SK-N-SH (cell line): ENCODE results near the gene RNF44. TPM values are rescaled to one million over a fixed set of nuclear protein-coding genes. Genes with fewer than 3 reads are reported as not detected.

ENCODE experiments used
- CTCF ChIA-PET: fragments of 300-600, 350-600 bp; formaldehyde crosslinking; extraction: SDS; loops from one replicate; lab custom pipeline; 2021; lab: Yijun Ruan, JAX
- POLR2A ChIA-PET: fragments of 350-600 bp; sonication (Branson Sonifier 250); formaldehyde crosslinking; extraction: SDS; loops from one replicate; lab custom pipeline; 2020; ENCODE audit warnings: antibody characterized with exemption, inconsistent platforms; lab: Yijun Ruan, JAX
- DNase-seq: peaks from one replicate; pipeline ENCODE4 v3.0.0; 2012
- H2AFZ ChIP-seq: fragments of 200-600 bp; sonication (generic); 2 replicates; pipeline ENCODE4 v1.8.1; 2016; ENCODE audit warnings: antibody characterized with exemption, mild to moderate bottlenecking, low read depth
- H3F3A ChIP-seq: fragments of 200-600 bp; sonication (generic); replicated peaks from 2 replicates; pipeline ENCODE3; 2016; ENCODE audit warnings: antibody characterized with exemption, mild to moderate bottlenecking; ENCODE audit not compliant: insufficient read depth
- H3K27ac ChIP-seq, 2 experiments: fragments of 200-500 bp in 1 of 2; fragments of 200-600 bp in 1 of 2; sonication (Bioruptor generic) in 1 of 2; sonication (generic), shearing (Covaris generic) in 1 of 2; 2 replicates each; pipeline versions ENCODE4 v1.5.1 to v1.6.1; 2014 to 2016; ENCODE audit warnings: low read depth in 2 of 2, inconsistent platforms in 1 of 2, low read length in 1 of 2, mild to moderate bottlenecking in 1 of 2, mixed read lengths in 1 of 2
- H3K27me3 ChIP-seq: fragments of 200-600 bp; sonication (generic), shearing (Covaris generic); 2 replicates; pipeline ENCODE4 v1.6.1; 2016; ENCODE audit warnings: mixed run types; ENCODE audit not compliant: insufficient read depth
- H3K36me3 ChIP-seq, 2 experiments: fragments of 200-500 bp in 1 of 2; fragments of 200-600 bp in 1 of 2; sonication (Bioruptor generic) in 1 of 2; sonication (generic) in 1 of 2; replicated peaks in 1 of 2; 2 replicates each; pipeline versions ENCODE3 to v1.5.1; 2014 to 2016; ENCODE audit warnings: low read length in 1 of 2, mild to moderate bottlenecking in 1 of 2; ENCODE audit not compliant: insufficient read depth in 2 of 2, control insufficient read depth in 1 of 2
- H3K4me1 ChIP-seq, 2 experiments: fragments of 200-500 bp in 1 of 2; fragments of 200-600 bp in 1 of 2; sonication (Bioruptor generic) in 1 of 2; sonication (generic), shearing (Covaris generic) in 1 of 2; 2 replicates each; pipeline versions ENCODE4 v1.5.1 to v1.6.1; 2014 to 2016; ENCODE audit warnings: low read depth in 1 of 2, low read length in 1 of 2, mixed run types in 1 of 2; ENCODE audit not compliant: insufficient read depth in 2 of 2, control insufficient read depth in 1 of 2
- H3K4me2 ChIP-seq: fragments of 200-600 bp; sonication (generic), shearing (Covaris generic); 2 replicates; pipeline ENCODE4 v1.6.1; 2017; ENCODE audit warnings: mixed run types
- H3K4me3 ChIP-seq, 2 experiments: fragments of 200-500 bp in 1 of 2; fragments of 200-600 bp in 1 of 2; sonication (Bioruptor generic) in 1 of 2; sonication (generic), shearing (Covaris generic) in 1 of 2; 2 replicates each; pipeline versions ENCODE4 v1.5.1 to v1.8.1; 2014 to 2016; ENCODE audit warnings: low read depth in 2 of 2, inconsistent platforms in 1 of 2, low read length in 1 of 2, mild to moderate bottlenecking in 1 of 2, mixed read lengths in 1 of 2, moderate library complexity in 1 of 2
- H3K79me2 ChIP-seq: fragments of 200-600 bp; sonication (generic); 2 replicates; pipeline ENCODE4 v1.8.1; 2017; ENCODE audit warnings: mild to moderate bottlenecking; ENCODE audit not compliant: insufficient read depth
- H3K9ac ChIP-seq: fragments of 200-600 bp; sonication (generic); 2 replicates; pipeline ENCODE4 v1.6.1; 2017; ENCODE audit warnings: mixed run types
- H3K9me2 ChIP-seq: fragments of 200-600 bp; sonication (generic); 2 replicates; pipeline ENCODE4 v1.6.1; 2017; ENCODE audit warnings: mixed run types
- H3K9me3 ChIP-seq: fragments of 200-600 bp; sonication (generic); 2 replicates; pipeline ENCODE4 v1.6.1; 2017; ENCODE audit warnings: mixed run types, mild to moderate bottlenecking, moderate library complexity
- H4K20me1 ChIP-seq: fragments of 200-600 bp; sonication (generic); 2 replicates; pipeline ENCODE4 v1.6.1; 2017; ENCODE audit warnings: mild to moderate bottlenecking, mixed run types; ENCODE audit not compliant: insufficient read depth
- CHD2 ChIP-seq: fragments of 150-350 bp; IDR thresholded peaks from 2 replicates; pipeline ENCODE4 v1.6.1; 2018; ENCODE audit warnings: low read length; ENCODE audit not compliant: partially characterized antibody
- ELF1 ChIP-seq: IDR thresholded peaks from 2 replicates; pipeline ENCODE4 v1.4.0; 2012
- EP300 ChIP-seq, 2 experiments: IDR thresholded peaks; 2 replicates each; pipeline versions ENCODE4 v1.4.0 to v1.6.1; 2012; ENCODE audit warnings: borderline replicate concordance in 1 of 2, low read depth in 1 of 2, low read length in 1 of 2
- EZH2phosphoT487 ChIP-seq: fragments of 200-600 bp; sonication (generic); IDR thresholded peaks from 2 replicates; pipeline ENCODE4 v1.6.1; 2017; ENCODE audit warnings: low read depth, mixed run types, mild to moderate bottlenecking, antibody characterized with exemption, moderate library complexity, borderline replicate concordance
- FOSL2 ChIP-seq: IDR thresholded peaks from 2 replicates; pipeline ENCODE4 v1.4.0; 2012; ENCODE audit warnings: low read depth, mild to moderate bottlenecking, moderate library complexity, borderline replicate concordance
- FOXM1 ChIP-seq: IDR thresholded peaks from 2 replicates; pipeline ENCODE4 v1.4.0; 2012; ENCODE audit warnings: low read depth, mild to moderate bottlenecking
- GABPA ChIP-seq: IDR thresholded peaks from 2 replicates; pipeline ENCODE4 v1.4.0; 2012; ENCODE audit warnings: low read depth, mild to moderate bottlenecking
- GATA2 ChIP-seq: sonication (generic); formaldehyde crosslinking; IDR thresholded peaks from 2 replicates; pipeline ENCODE4 v1.5.0; 2020; ENCODE audit warnings: mild to moderate bottlenecking, missing genetic modification reagents
- MEF2A ChIP-seq: IDR thresholded peaks from 2 replicates; pipeline ENCODE4 v1.4.0; 2012; ENCODE audit warnings: low read depth, borderline replicate concordance
- MXI1 ChIP-seq: IDR thresholded peaks from 2 replicates; pipeline ENCODE4 v1.6.1; 2012; ENCODE audit warnings: mild to moderate bottlenecking, low read depth, low read length, improper control_type of control experiment
- RAD21 ChIP-seq: IDR thresholded peaks from 2 replicates; pipeline ENCODE4 v1.6.1; 2012; ENCODE audit warnings: mild to moderate bottlenecking, low read length
- RFX5 ChIP-seq: IDR thresholded peaks from 2 replicates; pipeline ENCODE4 v1.6.1; 2012; ENCODE audit warnings: mild to moderate bottlenecking, improper control_type of control experiment, low read length
- RXRA ChIP-seq: IDR thresholded peaks from 2 replicates; pipeline ENCODE4 v1.4.0; 2012; ENCODE audit warnings: low read depth, mild to moderate bottlenecking, borderline replicate concordance
- TAF1 ChIP-seq: IDR thresholded peaks from 2 replicates; pipeline ENCODE4 v1.6.1; 2012; ENCODE audit warnings: low read depth, mild to moderate bottlenecking, low read length, moderate library complexity, borderline replicate concordance
- USF1 ChIP-seq: IDR thresholded peaks from 2 replicates; pipeline ENCODE4 v1.4.0; 2012; ENCODE audit warnings: low read depth, borderline replicate concordance
- YY1 ChIP-seq: IDR thresholded peaks from 2 replicates; pipeline ENCODE4 v1.4.0; 2012; ENCODE audit warnings: low read depth, mild to moderate bottlenecking
- WGBS: methylation state at CpG from one replicate; pipeline ENCODE4 v1.1.6; 2017; ENCODE audit warnings: low lambda C conversion rate; 5-methylcytosine and 5-hydroxymethylcytosine counted together
- polyA plus RNA-seq, 3 experiments: library from polyadenylated mRNA; depleted of rRNA; stranded (reverse); fragments of >200 nt; gene quantifications; 2 replicates each; pipeline ENCODE4 v1.2.3, GENCODE V29; 2012
- TF ChIP-seq, protein P1 (sequence below): IDR thresholded peaks from 2 replicates; pipeline ENCODE4 v1.6.1; 2012; ENCODE audit warnings: mild to moderate bottlenecking, low read depth, low read length, moderate library complexity

Gene RNF44
- polyA plus RNA-seq, 1 of the 3 experiments (the other 2 are of a cell fraction): 17.9 TPM

GRCh38 chr5:176500511-176500910 is 36.7 kb downstream of the RNF44 start:
- no peak for DNase-seq
- H3K27ac ChIP-seq: no peak overlapping the region
- TF ChIP-seq MEF2A: no peak
- TF ChIP-seq, protein P1, sequence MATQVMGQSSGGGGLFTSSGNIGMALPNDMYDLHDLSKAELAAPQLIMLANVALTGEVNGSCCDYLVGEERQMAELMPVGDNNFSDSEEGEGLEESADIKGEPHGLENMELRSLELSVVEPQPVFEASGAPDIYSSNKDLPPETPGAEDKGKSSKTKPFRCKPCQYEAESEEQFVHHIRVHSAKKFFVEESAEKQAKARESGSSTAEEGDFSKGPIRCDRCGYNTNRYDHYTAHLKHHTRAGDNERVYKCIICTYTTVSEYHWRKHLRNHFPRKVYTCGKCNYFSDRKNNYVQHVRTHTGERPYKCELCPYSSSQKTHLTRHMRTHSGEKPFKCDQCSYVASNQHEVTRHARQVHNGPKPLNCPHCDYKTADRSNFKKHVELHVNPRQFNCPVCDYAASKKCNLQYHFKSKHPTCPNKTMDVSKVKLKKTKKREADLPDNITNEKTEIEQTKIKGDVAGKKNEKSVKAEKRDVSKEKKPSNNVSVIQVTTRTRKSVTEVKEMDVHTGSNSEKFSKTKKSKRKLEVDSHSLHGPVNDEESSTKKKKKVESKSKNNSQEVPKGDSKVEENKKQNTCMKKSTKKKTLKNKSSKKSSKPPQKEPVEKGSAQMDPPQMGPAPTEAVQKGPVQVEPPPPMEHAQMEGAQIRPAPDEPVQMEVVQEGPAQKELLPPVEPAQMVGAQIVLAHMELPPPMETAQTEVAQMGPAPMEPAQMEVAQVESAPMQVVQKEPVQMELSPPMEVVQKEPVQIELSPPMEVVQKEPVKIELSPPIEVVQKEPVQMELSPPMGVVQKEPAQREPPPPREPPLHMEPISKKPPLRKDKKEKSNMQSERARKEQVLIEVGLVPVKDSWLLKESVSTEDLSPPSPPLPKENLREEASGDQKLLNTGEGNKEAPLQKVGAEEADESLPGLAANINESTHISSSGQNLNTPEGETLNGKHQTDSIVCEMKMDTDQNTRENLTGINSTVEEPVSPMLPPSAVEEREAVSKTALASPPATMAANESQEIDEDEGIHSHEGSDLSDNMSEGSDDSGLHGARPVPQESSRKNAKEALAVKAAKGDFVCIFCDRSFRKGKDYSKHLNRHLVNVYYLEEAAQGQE: no peak
- TF ChIP-seq YY1: no peak
- no peak for TF ChIP-seq EZH2phosphoT487
- TF ChIP-seq TAF1: no peak
- no peak for TF ChIP-seq FOXM1
- TF ChIP-seq RAD21: no peak
- TF ChIP-seq GABPA: no peak
- TF ChIP-seq CHD2: no peak
- TF ChIP-seq MXI1: no peak
- no peak for TF ChIP-seq USF1
- no peak for TF ChIP-seq EP300 (IDR thresholded peaks at IDR 0.05; ENCODE audit: borderline replicate concordance in 1 of 2, low read depth in 1 of 2, low read length in 1 of 2)
- no peak for TF ChIP-seq GATA2
- TF ChIP-seq RFX5: no peak
- no peak for TF ChIP-seq FOSL2
- no peak for TF ChIP-seq RXRA
- no peak for TF ChIP-seq ELF1
- no peak overlapping the region for H2AFZ ChIP-seq
- H3K9me3 ChIP-seq: no peaks in the 10 kb centered on the region
- WGBS: 96% methylated on average over 3 of the region's 3 CpGs
- H3K4me1 ChIP-seq: 0 out of 4 replicates have a peak, but pooled peaks cover 0 to 3% of the 10 kb centered on the region in 2 experiments
- ChIA-PET POLR2A (no interaction called here), CTCF (no interaction called here)
- H3K36me3 ChIP-seq: peaks cover 55 to 78% of the 10 kb centered on the region in 2 experiments
- no peaks in the 10 kb centered on the region for H3K79me2 ChIP-seq
- H3K27me3 ChIP-seq: no peaks in the 10 kb centered on the region
- no peak overlapping the region for H3K9ac ChIP-seq
- H4K20me1 ChIP-seq: no peaks in the 10 kb centered on the region
- H3F3A ChIP-seq: no peaks in the 10 kb centered on the region
- no peak overlapping the region for H3K4me3 ChIP-seq
- H3K9me2 ChIP-seq: no peaks in the 10 kb centered on the region
- H3K4me2 ChIP-seq: no peak overlapping the region
